IMR-90 (cell line): ENCODE data around the gene ZSCAN10. TPM values are rescaled to one million over a fixed set of nuclear protein-coding genes. Genes with fewer than 3 reads are reported as not detected.

Source experiments
- ATAC-seq: fragments of 200-7000 bp; cut with Tn5 transposase; 2 replicates; pipeline ENCODE4 v1.9.1; 2020; ENCODE audit warnings: low read depth, mild to moderate bottlenecking, moderate library complexity
- BruUV-seq: library from RNA; stranded (reverse); fragments of 400-500 nt; replicated peaks from 2 replicates; lab custom pipeline; 2021; lab: Mats Ljungman, UMichigan
- CTCF ChIA-PET: fragments of 300-600 bp; formaldehyde crosslinking; extraction: SDS; loops from one replicate; lab custom pipeline; 2021; ENCODE audit warnings: antibody characterized with exemption; lab: Yijun Ruan, JAX
- POLR2A ChIA-PET: fragments of 300-600 bp; sonication (Branson Sonifier 250); formaldehyde crosslinking; loops from one replicate; lab custom pipeline; 2022; ENCODE audit warnings: antibody characterized with exemption; ENCODE audit not compliant: unreplicated experiment; lab: Charles Lee
- DNase-seq: peaks from one replicate; pipeline ENCODE4 v3.0.0; 2013
- H2AFZ ChIP-seq: replicated peaks from 2 replicates; pipeline ENCODE3; 2013; ENCODE audit warnings: low read length, mild to moderate bottlenecking; ENCODE audit not compliant: poor library complexity
- H2AK5ac ChIP-seq: 2 replicates; pipeline ENCODE4 v1.6.1; 2013; ENCODE audit warnings: low read depth, low read length, inconsistent platforms
- H2AK9ac ChIP-seq: replicated peaks from 2 replicates; pipeline ENCODE3; 2013; ENCODE audit warnings: mild to moderate bottlenecking, low read depth, low read length, moderate library complexity; ENCODE audit not compliant: poor library complexity
- H2BK120ac ChIP-seq: 2 replicates; pipeline ENCODE4 v1.6.1; 2013; ENCODE audit warnings: low read depth, low read length, inconsistent platforms
- H2BK15ac ChIP-seq: 3 replicates; pipeline ENCODE4 v1.6.1; 2013; ENCODE audit warnings: low read depth, low read length, inconsistent platforms
- H2BK20ac ChIP-seq: 2 replicates; pipeline ENCODE4 v1.6.1; 2013; ENCODE audit warnings: low read depth, mild to moderate bottlenecking, inconsistent platforms, low read length, moderate library complexity
- H2BK5ac ChIP-seq: 2 replicates; pipeline ENCODE4 v1.6.1; 2013; ENCODE audit warnings: mild to moderate bottlenecking, low read depth, low read length, inconsistent platforms; ENCODE audit not compliant: poor library complexity, severe bottlenecking
- H3K14ac ChIP-seq: replicated peaks from 2 replicates; pipeline ENCODE4 v1.6.1; 2013; ENCODE audit warnings: low read depth, low read length, inconsistent platforms
- H3K18ac ChIP-seq: 2 replicates; pipeline ENCODE4 v1.6.1; 2013; ENCODE audit warnings: low read depth, low read length, control low read depth
- H3K23ac ChIP-seq: 2 replicates; pipeline ENCODE4 v1.6.1; 2013; ENCODE audit warnings: low read depth, low read length, inconsistent platforms
- H3K27ac ChIP-seq: 2 replicates; pipeline ENCODE4 v1.5.1; 2013; ENCODE audit warnings: mild to moderate bottlenecking, control low read depth, low read length; ENCODE audit not compliant: insufficient read depth
- H3K27me3 ChIP-seq: 2 replicates; pipeline ENCODE4 v1.6.1; 2013; ENCODE audit warnings: low read length; ENCODE audit not compliant: control insufficient read depth, insufficient read depth
- H3K36me3 ChIP-seq: 2 replicates; pipeline ENCODE4 v1.6.1; 2013; ENCODE audit warnings: low read length, mixed read lengths; ENCODE audit not compliant: control insufficient read depth, insufficient read depth
- H3K4ac ChIP-seq: 2 replicates; pipeline ENCODE4 v1.6.1; 2013; ENCODE audit warnings: low read depth, low read length, inconsistent platforms
- H3K4me1 ChIP-seq: 2 replicates; pipeline ENCODE4 v1.6.1; 2013; ENCODE audit warnings: low read length, mixed read lengths; ENCODE audit not compliant: control insufficient read depth, insufficient read depth
- H3K4me2 ChIP-seq: 2 replicates; pipeline ENCODE4 v1.6.1; 2013; ENCODE audit warnings: low read depth, mild to moderate bottlenecking, control low read depth, low read length, moderate library complexity
- H3K4me3 ChIP-seq: 2 replicates; pipeline ENCODE4 v1.5.1; 2013; ENCODE audit warnings: low read depth, mild to moderate bottlenecking, control low read depth, low read length, moderate library complexity; ENCODE audit not compliant: insufficient read depth
- H3K56ac ChIP-seq: 2 replicates; pipeline ENCODE4 v1.6.1; 2013; ENCODE audit warnings: low read length, inconsistent platforms; ENCODE audit not compliant: insufficient read depth; ENCODE audit errors: extremely low read depth
- H3K79me1 ChIP-seq, 2 experiments: 2 replicates each; pipeline ENCODE4 v1.6.1; 2013; ENCODE audit warnings: low read length in 2 of 2, inconsistent platforms in 1 of 2, low read depth in 1 of 2
- H3K9ac ChIP-seq: 2 replicates; pipeline ENCODE4 v1.6.1; 2013; ENCODE audit warnings: low read depth, low read length, control low read depth
- H3K9me1 ChIP-seq: 2 replicates; pipeline ENCODE4 v1.6.1; 2013; ENCODE audit warnings: low read length, inconsistent platforms; ENCODE audit not compliant: insufficient read depth
- H3K9me3 ChIP-seq: 2 replicates; pipeline ENCODE4 v1.6.1; 2013; ENCODE audit warnings: low read length; ENCODE audit not compliant: control insufficient read depth, insufficient read depth
- H4K20me1 ChIP-seq: 2 replicates; pipeline ENCODE4 v1.6.1; 2013; ENCODE audit warnings: low read length, inconsistent platforms; ENCODE audit not compliant: insufficient read depth
- H4K5ac ChIP-seq: 2 replicates; pipeline ENCODE4 v1.6.1; 2013; ENCODE audit warnings: mild to moderate bottlenecking, low read depth, low read length, control low read depth
- H4K8ac ChIP-seq, 2 experiments: 2 replicates each; pipeline ENCODE4 v1.6.1; 2013; ENCODE audit warnings: low read depth in 2 of 2, low read length in 2 of 2, control low read depth in 1 of 2, inconsistent platforms in 1 of 2
- H4K91ac ChIP-seq: 2 replicates; pipeline ENCODE4 v1.6.1; 2013; ENCODE audit warnings: low read depth, low read length, inconsistent platforms; ENCODE audit not compliant: insufficient read depth
- BHLHE40 ChIP-seq: fragments of 150-350 bp; IDR thresholded peaks from 2 replicates; pipeline ENCODE4 v1.6.1; 2016; ENCODE audit warnings: mild to moderate bottlenecking, low read depth, low read length
- CEBPB ChIP-seq: IDR thresholded peaks from 2 replicates; pipeline ENCODE4 v1.6.1; 2012; ENCODE audit warnings: low read depth, low read length, improper control_type of control experiment
- ELK1 ChIP-seq: fragments of 150-350 bp; IDR thresholded peaks from 2 replicates; pipeline ENCODE4 v1.6.1; 2016; ENCODE audit warnings: low read depth, mild to moderate bottlenecking, low read length, moderate library complexity, borderline replicate concordance
- FOS ChIP-seq: fragments of 150-350 bp; IDR thresholded peaks from 2 replicates; pipeline ENCODE4 v1.6.1; 2016; ENCODE audit warnings: low read depth, low read length
- MAFK ChIP-seq: IDR thresholded peaks from 2 replicates; pipeline ENCODE4 v1.6.1; 2012; ENCODE audit warnings: low read depth, low read length, improper control_type of control experiment
- MXI1 ChIP-seq: IDR thresholded peaks from 2 replicates; pipeline ENCODE4 v1.6.1; 2012; ENCODE audit warnings: low read depth, mild to moderate bottlenecking, low read length, moderate library complexity, borderline replicate concordance
- NFE2L2 ChIP-seq: fragments of 150-350 bp; IDR thresholded peaks from 2 replicates; pipeline ENCODE4 v1.6.1; 2016; ENCODE audit warnings: low read depth, mild to moderate bottlenecking, low read length
- POLR2A ChIP-seq: IDR thresholded peaks from 2 replicates; pipeline ENCODE4 v1.6.1; 2012; ENCODE audit warnings: mild to moderate bottlenecking, low read depth, low read length
- WGBS, 2 experiments: methylation state at CpG; one replicate each; pipeline versions ENCODE4 v1.1.5 to v1.1.7; 2013; ENCODE audit warnings: missing lambda C conversion rate in 2 of 2; ENCODE audit not compliant: insufficient read length in 1 of 2; ENCODE audit errors: extremely low coverage in 2 of 2; 5-methylcytosine and 5-hydroxymethylcytosine counted together
- dilution Hi-C: fragments of 300-500 bp; cut with HindIII; formaldehyde crosslinking; loops from one replicate; pipeline ENCODE4 v1.14.3; 2018; ENCODE audit warnings: low sequenced_read_pairs; ENCODE audit not compliant: unreplicated experiment
- in situ Hi-C: fragments of 300-500 bp; cut with MboI; formaldehyde crosslinking; loops from 3 replicates; pipeline ENCODE4 v1.14.3; 2019; ENCODE audit warnings: low sequenced_read_pairs, inconsistent platforms, mixed read lengths
- intact Hi-C: fragments of 100-400 bp; cut with micrococcal nuclease; formaldehyde crosslinking; loops from 2 replicates; pipeline ENCODE4 v1.10.0; 2022
- polyA plus RNA-seq, 3 experiments: library from polyadenylated mRNA; depleted of rRNA; stranded (reverse); fragments of >200 nt; gene quantifications; 2 replicates each; pipeline ENCODE4 v1.2.3, GENCODE V29; 2012; ENCODE audit warnings: low replicate concordance in 1 of 3
- total RNA-seq: library from RNA; depleted of rRNA; stranded (reverse); fragments of >200 nt; gene quantifications from 2 replicates; pipeline ENCODE4 v1.2.3, GENCODE V29; 2012
- TF ChIP-seq, protein P1 (sequence below): fragments of 150-350 bp; IDR thresholded peaks from 2 replicates; pipeline ENCODE4 v1.6.1; 2017; ENCODE audit warnings: mild to moderate bottlenecking, antibody characterized with exemption, low read length, low read depth

ZSCAN10 gene
- total and polyA plus RNA-seq, 2 of the 4 experiments (the other 2 are of a cell fraction): not detected

GRCh38 chr16:3063625-3064386, 35.3 kb downstream of the ZSCAN10 start:
- Histone ChIP-seq H3K9ac (no peak overlapping the region), H3K4me2 (no peak overlapping the region), H4K8ac (no peak overlapping the region), H3K14ac (no peak overlapping the region), H2AFZ (no peak overlapping the region), H3K23ac (no peak overlapping the region), H3K27ac (no peak overlapping the region), H3K4me3 (no peak overlapping the region), H3K4ac (no peak overlapping the region), H2BK20ac (no peak overlapping the region), H3K4me1 (peaks cover 17% of the 10 kb centered on the region), H2AK5ac (no peak overlapping the region), H2AK9ac (no peak overlapping the region), H2BK120ac (no peak overlapping the region), H3K27me3 (no peaks in the 10 kb centered on the region; the same call in 1 of the 2 replicates), H2BK15ac (no peak overlapping the region; the same call in 2 of the 3 replicates), H3K18ac (no peak overlapping the region), H3K9me3 (no peaks in the 10 kb centered on the region), H4K20me1 (no peaks in the 10 kb centered on the region), H3K79me1 (peaks cover 6 to 29% of the 10 kb centered on the region in 2 experiments; a peak in 2 of 4 replicates), H3K56ac (no peak overlapping the region), H3K36me3 (no peaks in the 10 kb centered on the region), H4K91ac (no peak overlapping the region), H2BK5ac (no peak overlapping the region), H4K5ac (no peak overlapping the region), H3K9me1 (peaks cover 24% of the 10 kb centered on the region)
- dilution Hi-C loops: no loop called here
- WGBS, 2 experiments: no CpG with 5 or more reads among the region's 8 CpGs
- no peak for TF ChIP-seq NFE2L2
- no peak for TF ChIP-seq MAFK
- TF ChIP-seq POLR2A: no peak
- TF ChIP-seq BHLHE40: no peak
- no peak for TF ChIP-seq CEBPB
- TF ChIP-seq ELK1: no peak
- TF ChIP-seq, protein P1, sequence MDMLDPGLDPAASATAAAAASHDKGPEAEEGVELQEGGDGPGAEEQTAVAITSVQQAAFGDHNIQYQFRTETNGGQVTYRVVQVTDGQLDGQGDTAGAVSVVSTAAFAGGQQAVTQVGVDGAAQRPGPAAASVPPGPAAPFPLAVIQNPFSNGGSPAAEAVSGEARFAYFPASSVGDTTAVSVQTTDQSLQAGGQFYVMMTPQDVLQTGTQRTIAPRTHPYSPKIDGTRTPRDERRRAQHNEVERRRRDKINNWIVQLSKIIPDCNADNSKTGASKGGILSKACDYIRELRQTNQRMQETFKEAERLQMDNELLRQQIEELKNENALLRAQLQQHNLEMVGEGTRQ: no peak
- TF ChIP-seq MXI1: no peak
- TF ChIP-seq FOS: no peak
- ATAC-seq: no peak
- in situ Hi-C loops: loop anchor here (5.0 kb wide), 1 partner anchor 38 kb away; no protein-coding TSS in a partner anchor
- intact Hi-C loops: no loop called here
- no peak for DNase-seq
- BruUV-seq: no TSS peak
- POLR2A ChIA-PET: interaction anchor here (0.6 to 0.7 kb wide), 2 partner anchors 41 to 95 kb away, joined by 3 read pairs; no protein-coding TSS in a partner anchor
- CTCF ChIA-PET: no interaction called here
